Measurements from ENCODE around the gene ADARB2. TPM values are rescaled to one million over a fixed set of nuclear protein-coding genes. Genes with fewer than 3 reads are reported as not detected.

ADARB2 gene
- total and polyA plus RNA-seq, 11 donors, result 0.07 to 1.2 (median 0.28) TPM; not detected in 4

DNA sequence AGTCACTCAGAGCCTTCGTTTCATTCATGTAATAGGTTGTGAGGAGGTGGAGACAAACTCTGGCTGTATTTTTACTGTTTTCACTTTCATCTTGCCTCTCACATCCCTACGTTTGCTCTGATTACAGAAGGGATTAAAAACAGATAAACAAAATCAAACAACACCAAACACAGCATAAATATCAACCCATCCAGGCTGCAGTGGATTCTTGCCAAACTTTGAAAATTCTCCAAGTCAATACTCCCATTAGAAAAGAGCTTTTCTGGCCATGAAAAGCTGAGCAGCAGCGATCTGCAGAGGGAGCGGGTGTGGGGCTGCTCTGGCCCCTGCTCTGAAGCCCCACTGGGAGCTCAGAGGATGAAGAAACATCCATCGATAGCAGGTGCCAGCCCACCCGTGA is 397.9 kb downstream of the ADARB2 start:
- H3K27ac ChIP-seq, result no peak overlapping the region
- ATAC-seq, result no peak

DNA sequence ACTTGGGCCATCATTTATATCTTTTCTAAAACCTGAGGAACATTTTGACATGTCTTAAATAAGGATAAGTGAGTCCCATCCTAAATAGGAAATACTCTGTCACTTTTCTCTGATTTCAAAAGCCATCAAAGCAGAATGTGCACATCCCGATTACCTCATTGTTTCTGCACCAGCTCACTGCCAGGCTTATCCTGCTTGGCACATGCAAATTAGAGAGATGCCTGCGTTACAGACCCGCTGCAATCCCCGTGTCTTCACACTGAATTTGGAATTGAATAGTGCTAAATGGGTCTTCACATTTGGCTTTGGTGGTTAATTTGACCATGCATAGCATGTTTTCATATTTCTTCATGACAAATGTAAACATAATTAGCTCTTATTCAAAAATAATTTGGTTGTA is 401.7 kb downstream of the ADARB2 start:
- H3K9me3 ChIP-seq, result peaks cover 0 to 5% (median 0%) of the 10 kb centered on the region in 12 donors
- DNase-seq (no peak), ATAC-seq (no peak)
- TF ChIP-seq CTCF (IDR thresholded peaks at IDR 0.05) (no peak), POLR2A (IDR thresholded peaks at IDR 0.05) (no peak)
- no peak overlapping the region for H3K4me3 ChIP-seq
- no peaks in the 10 kb centered on the region for H3K36me3 ChIP-seq
- H3K27ac ChIP-seq, result no peak overlapping the region
- intact Hi-C loops (cut with DNase I), result no loop called here
- H3K27me3 ChIP-seq, result peaks cover 0 to 5% (median 0%) of the 10 kb centered on the region in 9 donors
- H3K4me1 ChIP-seq, result no peaks in the 10 kb centered on the region
- 30 to 42% (median 37%) methylated on average over 4 of the region's 4 CpGs for WGBS, 4 donors

More for the DNA sequence above, 397.9 kb downstream of the ADARB2 start:
- H3K9me3 ChIP-seq, result no peaks in the 10 kb centered on the region
- WGBS, 4 donors, result 70 to 78% (median 74%) methylated on average over 6 of the region's 6 CpGs
- peaks cover 0 to 5% (median 0%) of the 10 kb centered on the region in 9 donors for H3K27me3 ChIP-seq
- H3K4me3 ChIP-seq, result no peak overlapping the region
- no peaks in the 10 kb centered on the region for H3K4me1 ChIP-seq
- H3K36me3 ChIP-seq, result no peaks in the 10 kb centered on the region
- no peak for DNase-seq
- intact Hi-C loops (cut with DNase I), result no loop called here
- no peak for TF ChIP-seq CTCF (IDR thresholded peaks at IDR 0.05)
- no peak for TF ChIP-seq POLR2A (IDR thresholded peaks at IDR 0.05)

GRCh38 chr10:1333981-1334380 is 403.3 kb downstream of the ADARB2 start:
- Histone ChIP-seq H3K27me3 (peaks cover 0 to 14% (median 0%) of the 10 kb centered on the region in 9 donors), H3K36me3 (no peaks in the 10 kb centered on the region), H3K27ac (no peak overlapping the region), H3K9me3 (peaks cover 0 to 6% (median 0%) of the 10 kb centered on the region in 12 donors), H3K4me1 (no peaks in the 10 kb centered on the region), H3K4me3 (no peak overlapping the region)
- DNase-seq (no peak), ATAC-seq (no peak)
- TF ChIP-seq CTCF (IDR thresholded peaks at IDR 0.05), result no peak
- no peak for TF ChIP-seq POLR2A (IDR thresholded peaks at IDR 0.05)
- intact Hi-C loops (cut with DNase I), result no loop called here
- 89 to 91% (median 90%) methylated on average over 15 of the region's 15 CpGs for WGBS, 4 donors

DNA sequence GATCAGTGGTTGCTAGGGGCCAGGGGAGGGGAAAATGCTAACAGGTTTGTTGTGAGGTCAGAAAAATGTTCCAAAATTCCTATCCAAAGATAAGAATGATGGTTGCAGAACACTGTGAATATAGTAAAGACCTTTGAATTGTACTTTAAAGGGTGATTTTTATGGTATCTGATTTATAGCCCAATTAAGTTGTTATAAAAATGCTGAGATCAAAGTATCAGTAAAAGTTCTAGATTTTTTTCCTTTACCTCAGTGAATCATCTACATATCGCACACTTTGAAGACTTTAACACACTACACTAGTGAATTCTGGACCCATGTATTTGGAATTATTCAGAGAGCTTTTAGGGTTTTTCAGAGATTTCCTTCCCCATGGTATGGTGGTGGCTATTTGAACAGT is 405.8 kb downstream of the ADARB2 start:
- TF ChIP-seq POLR2A (IDR thresholded peaks at IDR 0.05), result no peak
- no peak for TF ChIP-seq CTCF (IDR thresholded peaks at IDR 0.05)
- peaks cover 0 to 6% (median 0%) of the 10 kb centered on the region in 12 donors for H3K9me3 ChIP-seq
- DNase-seq (no peak), ATAC-seq (no peak)
- H3K27me3 ChIP-seq, result peaks cover 0 to 14% (median 0%) of the 10 kb centered on the region in 9 donors
- no peak overlapping the region for H3K27ac ChIP-seq
- no peak overlapping the region for H3K4me3 ChIP-seq
- intact Hi-C loops (cut with DNase I), result no loop called here
- 92 to 96% (median 93%) methylated on average over 1 of the region's 1 CpG for WGBS, 4 donors
- H3K36me3 ChIP-seq, result no peaks in the 10 kb centered on the region
- H3K4me1 ChIP-seq, result no peaks in the 10 kb centered on the region
